Right forelimb (tissue), 1 donor: ENCODE results near the gene ROM1.
"Not testable (repeated sequence)": the region's sequence is repeated elsewhere in the genome, so short reads cannot be mapped to it uniquely, and the experiment has no call there.

Source experiments
- DNase-seq: peaks from one replicate; pipeline ENCODE4 v3.0.0-alpha.2; 2018

Gene ROM1

DNA sequence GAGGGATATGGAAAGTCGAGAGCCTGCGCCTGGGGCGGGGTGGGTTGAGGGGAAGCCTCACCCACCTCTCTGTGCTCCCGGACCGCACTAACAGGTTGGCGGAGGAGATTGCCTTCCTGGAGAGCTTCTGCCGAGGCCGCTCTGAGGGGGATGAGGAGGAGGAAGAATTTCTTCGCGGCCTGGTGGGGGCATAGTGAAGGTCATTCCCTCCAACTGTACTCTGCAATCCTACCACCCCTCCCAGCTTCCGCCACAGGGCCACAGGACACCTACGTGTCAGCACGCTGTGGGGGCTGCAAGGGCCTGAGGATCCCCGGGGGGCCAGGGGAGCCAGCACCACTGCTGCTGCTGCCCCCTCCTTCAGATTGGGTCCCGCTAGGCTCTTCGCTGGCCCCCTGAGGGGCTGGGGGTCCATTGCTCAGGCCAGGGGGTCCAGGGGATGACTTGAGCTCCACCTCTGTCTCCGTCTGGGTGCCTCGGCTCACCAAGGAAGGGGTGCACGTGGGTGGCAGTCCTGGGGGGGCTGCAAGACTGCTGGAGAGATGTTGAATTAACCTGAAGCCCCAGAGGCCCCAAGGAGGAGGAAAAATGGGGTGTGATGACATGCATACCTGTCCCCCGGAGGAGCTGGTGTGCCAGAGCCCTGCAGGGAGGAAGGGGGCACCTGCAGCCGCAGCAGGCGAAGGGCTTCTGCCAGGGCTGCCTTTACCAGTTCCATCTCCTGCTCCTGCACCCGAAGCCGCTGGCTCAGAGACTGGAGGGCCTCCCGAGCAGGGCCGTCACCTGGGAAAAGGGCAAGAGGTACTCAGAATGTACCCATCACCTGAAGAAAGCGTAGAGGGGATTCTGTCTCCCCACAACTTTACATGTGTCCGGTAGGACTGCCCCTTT, 2.0 kb upstream of the ROM1 start:
- DNase-seq: no peak

DNA sequence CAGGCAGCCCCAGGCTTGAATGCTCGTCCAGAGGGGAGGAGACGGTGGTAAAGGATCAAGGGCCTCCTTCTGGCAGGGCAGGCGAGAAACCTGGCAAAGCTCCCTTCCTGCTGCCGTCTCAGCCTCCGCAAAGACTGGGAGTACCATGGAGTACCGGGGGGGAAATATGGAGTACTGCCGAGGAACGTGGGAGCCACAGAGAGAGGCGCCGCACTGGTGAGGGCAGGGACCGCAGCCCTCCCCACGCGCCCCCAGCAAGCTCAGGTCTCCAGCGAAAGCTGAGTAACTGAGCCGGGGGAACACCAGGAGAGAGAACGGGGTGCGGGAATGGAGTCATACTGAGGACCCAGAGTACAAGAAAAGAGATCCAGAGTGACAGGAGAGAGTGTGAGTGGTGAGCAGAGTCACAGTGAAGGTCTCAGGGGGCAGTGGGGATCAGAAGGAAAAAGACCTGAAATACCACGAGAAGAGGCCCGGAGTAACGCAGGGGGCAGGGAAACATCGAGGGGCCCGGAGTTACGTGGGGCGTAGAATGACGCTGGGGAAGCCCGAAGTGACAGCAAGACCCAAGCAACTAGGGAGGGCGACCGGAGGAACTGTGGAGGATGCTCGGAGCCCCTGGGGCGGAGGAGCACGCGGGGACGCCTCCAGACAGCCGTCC, 1.2 kb upstream of the ROM1 start:
- DNase-seq: peak; percentile 83

- no peak for DNase-seq
Observed at GRCh38 chr11:62613291-62613778, 278 bp downstream of the ROM1 start.

GRCh38 chr11:62614275-62614674, 1.2 kb downstream of the ROM1 start:
- DNase-seq: no peak

- DNase-seq: no peak
Observed at GRCh38 chr11:62615521-62615920, 2.5 kb downstream of the ROM1 start.

DNA sequence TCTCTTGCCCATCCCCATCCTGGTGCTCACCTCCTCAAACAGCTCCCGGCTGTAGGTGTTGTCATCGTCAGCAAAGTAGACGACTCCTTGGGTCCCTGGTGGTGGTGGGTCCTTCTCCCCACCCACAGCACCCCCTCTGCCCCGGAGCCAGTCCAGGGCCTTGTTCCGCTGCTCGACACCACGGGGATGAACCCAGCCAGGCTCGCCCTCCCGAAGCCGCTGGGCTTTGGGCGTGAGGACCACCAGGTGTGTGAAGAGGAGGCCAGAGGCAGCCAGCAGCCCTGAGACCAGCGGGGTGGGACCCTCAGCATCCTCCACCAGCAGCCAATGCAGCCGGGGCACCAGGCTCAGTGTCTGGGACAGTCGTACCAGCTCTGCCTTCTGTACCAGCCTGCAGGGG, 3.9 kb downstream of the ROM1 start:
- not testable (repeated sequence) for DNase-seq

DNA sequence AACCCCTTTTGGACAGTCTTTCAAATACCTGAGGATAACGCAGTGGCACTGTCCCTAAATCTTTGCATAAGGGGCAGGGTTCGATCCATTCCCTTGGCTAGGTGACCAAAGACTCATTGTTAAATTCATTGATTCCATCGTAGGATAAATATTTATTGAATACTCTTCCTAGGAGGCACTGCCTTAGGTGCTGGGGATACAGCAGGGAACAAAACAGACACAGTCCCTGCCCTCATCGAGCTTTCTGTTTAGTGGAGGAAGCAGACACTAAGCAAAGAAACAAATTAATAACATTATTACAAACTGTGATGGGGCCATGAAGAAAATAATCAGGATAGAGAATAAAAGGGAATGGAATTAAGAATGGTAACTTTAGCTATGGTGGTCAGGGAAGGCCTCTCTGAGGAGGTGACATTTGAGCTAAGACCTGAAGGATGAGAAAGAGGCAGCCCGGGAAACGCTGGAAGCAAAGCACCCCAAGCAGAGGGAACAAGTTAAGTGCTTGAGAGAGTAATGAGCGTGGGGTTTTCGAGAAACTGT, 8.0 kb downstream of the ROM1 start:
- no peak for DNase-seq

DNA sequence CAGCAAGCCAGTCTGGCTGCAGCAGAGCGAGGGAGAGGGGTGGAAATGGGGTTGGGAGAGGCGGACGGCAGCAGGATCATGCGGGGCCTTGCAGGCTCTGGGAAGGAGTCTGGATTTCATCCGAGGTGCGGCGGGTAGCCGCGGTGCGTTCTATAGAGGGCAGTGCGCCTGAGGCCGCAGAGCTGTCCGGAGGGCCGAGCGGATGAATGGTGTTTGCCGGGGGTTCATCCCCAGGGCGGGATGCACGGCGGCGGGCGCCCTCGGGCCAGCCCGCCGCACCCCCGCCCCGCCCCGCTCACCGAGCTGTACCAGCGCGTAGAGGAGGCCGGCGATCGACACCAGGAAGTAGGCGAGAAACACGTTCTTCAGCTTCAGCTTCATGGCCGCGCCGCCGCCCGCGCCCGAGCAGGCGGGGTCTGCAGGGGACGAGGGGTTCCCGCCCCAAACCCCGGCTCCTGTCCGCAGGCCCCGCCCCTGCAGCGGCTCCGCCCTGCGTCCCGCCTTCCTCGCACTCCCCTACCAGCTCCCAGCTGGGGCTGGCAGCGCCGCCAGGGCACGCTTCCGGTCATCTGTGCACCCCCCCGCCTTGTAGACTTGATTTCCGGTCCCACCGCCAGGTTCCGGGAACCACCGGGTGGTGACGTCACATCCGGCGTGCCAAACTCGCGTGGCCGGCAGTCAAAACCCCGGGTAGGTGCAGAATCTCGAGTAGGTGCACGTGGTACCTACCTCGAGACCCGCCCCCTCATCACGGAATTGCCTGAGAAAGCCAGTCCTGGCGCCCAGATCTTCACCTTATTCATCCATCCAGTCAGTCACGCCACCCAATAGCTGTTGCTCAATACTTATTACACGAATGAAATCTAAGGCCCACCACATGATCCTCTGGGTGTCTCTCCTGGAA, 8.8 kb downstream of the ROM1 start, which contains the start of gene B3GAT3:
TSS of gene B3GAT3 (minus strand) at position 420 of the 904 bp plus-strand sequence. CDS start at position 381, 39 bp downstream.
- peak; percentile 97 for DNase-seq

- DNase-seq: no peak
Observed at GRCh38 chr11:62622476-62623089, 9.5 kb downstream of the ROM1 start.

DNA sequence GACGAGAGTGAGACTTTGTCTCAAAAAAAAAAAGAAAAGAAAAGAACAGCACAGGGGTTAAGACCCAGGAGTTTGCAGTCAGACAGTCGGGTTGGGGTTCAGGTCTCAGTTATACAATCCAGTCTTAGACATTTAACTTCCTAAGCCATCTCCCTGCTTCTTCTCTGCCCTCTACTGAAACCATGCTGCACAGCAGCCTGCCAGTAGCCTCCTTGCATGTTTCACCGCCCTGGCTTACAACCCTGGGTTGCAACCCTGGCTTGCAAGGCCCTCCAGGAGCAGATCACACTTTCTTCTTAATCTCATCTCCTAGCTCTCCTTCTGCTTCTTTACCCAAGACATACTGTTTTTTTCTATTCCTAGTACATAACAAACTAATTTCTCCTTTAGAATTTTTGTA, 14.7 kb downstream of the ROM1 start:
- no peak for DNase-seq

- DNase-seq: no peak
Observed at GRCh38 chr11:62632492-62632891, 19.4 kb downstream of the ROM1 start.

- no peak for DNase-seq
Observed at GRCh38 chr11:62644220-62644619, 31.2 kb downstream of the ROM1 start.

DNA sequence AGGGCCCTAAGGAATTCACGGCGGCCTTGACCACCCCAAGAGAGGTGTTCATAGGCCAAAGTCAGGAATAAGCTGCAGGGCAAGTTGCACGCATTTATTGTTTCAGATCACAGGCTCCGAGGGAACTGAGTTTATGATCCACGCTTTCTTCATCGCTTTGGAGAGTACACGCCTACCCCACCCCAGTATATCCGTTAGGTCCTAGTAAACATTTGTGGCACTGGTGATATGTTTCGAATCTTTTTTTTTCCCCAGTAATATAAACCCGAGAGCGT, 32.6 kb downstream of the ROM1 start:
- no peak for DNase-seq

DNA sequence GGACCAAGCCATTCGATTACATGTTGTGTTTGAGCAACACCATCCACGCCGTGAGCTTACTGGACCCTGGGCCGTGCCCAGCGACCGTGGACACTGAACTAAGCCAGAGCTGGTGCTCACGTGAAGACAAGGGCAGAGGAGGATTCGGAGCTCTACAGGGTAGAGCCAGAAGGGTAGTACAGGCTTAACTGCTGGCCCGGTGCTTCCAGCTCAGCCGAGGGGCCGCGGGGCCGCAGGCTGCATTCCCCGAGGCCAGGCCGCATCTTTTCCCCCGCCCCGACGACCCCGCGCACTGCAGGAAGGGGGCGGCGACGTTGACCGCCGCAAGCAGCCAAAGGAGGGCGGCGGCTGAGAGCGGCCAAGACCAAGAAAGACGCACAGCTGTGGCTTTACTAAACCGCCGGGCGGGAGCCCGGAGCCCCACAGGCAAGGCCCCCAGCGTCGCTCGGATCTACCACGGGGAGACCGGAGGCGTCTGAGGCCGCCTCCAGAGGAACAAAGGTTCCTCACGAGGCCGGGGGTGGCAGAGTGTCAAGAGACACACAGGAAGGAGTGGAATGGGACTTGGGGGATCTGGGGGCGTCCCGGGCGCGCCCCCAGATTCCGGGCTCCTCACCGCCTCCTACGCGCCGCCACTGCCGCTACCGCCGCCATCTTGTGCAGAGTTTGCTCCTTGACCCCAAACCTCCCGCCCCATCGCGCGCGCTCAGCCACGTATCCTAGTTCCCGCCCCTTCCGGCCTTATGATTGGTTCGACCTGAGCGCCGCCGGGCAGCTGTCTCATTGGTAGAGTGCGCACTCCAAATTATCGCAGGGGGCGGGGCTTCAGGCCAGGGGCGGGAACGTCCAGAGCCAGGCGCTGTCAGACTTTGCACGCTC, 33.1 kb downstream of the ROM1 start, which contains the start of gene GANAB:
TSS of gene GANAB (minus strand) at position 668 of the 879 bp plus-strand sequence. CDS start at position 654, 14 bp downstream.
- DNase-seq: peak; percentile 99

DNA sequence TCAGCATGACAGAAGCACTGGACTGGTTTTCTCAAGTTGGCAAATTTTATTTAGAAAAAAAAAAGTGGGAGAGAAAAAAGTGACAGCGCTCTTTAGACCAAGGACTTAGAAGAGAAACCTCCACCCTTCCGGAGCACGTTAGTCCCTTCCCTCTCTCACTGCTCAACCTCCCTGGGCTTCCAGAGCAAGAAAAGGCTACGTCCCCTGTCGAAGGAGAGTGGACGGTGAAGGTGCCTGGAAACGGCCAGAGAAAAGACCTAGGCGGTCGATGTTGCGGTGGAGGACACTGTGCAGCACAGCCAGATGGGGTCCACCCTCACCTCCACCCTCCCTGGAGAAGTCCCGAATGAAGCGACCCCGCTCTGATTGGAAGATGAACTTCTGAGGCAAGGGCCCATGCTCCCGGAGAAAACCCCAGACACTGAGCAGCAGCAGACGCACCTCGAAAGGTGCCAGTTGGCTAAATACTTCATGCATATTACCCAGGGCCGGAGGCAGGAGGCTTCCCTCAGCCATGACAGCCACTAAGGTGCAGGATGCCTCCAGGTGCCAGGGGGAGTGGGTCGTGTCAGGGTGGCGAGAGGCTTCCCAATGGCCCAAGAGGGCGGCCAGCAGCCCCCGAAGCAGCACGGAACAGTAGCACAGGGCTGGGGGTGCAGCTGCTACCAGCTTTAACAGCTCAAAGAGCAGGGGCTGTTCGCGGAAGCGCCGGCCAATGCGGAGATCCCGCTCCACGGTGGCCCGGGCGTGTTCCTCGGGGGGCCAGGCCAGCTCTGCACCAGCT, 34.0 kb downstream of the ROM1 start:
- no peak for DNase-seq

- DNase-seq: no peak
Observed at GRCh38 chr11:62647609-62648005, 34.5 kb downstream of the ROM1 start.

DNA sequence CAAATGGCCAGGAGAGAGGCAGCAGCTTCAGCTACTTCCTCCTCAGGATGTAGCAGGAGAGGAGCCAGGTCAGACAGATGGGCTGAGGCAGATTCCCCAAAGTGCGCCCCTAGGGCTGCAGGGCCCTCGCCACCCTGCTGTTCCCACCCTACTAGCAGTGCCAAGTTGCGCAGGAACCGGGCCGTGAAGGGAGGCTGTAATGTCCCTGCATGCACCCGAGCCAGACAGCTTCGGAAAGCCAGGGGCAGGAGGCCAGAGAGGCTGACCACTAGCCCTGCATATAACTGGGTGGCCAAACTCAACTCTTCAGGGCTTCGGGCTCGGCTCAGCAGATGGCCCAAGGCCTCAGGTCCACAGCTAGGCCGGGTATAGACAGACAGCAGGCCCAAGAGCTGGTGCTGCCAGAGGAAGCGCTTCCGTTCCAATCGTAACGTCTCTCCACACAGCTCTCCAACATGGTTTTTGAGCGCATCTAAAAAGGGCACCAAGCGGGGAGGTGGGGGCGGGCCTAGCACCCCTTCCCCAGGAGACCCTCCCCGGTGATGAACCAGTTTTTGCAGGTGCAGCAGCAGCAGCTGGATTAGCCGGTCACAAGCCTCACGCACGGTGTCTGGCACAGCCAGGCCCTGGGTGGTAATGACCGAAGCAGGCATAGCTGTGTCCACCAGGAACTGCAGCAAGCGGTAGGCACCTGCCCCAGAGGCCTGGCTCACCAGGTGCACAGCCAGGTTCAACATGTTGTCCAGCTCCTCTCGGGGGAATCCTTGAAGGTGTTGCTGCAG, 35.3 kb downstream of the ROM1 start:
- DNase-seq: no peak

DNA sequence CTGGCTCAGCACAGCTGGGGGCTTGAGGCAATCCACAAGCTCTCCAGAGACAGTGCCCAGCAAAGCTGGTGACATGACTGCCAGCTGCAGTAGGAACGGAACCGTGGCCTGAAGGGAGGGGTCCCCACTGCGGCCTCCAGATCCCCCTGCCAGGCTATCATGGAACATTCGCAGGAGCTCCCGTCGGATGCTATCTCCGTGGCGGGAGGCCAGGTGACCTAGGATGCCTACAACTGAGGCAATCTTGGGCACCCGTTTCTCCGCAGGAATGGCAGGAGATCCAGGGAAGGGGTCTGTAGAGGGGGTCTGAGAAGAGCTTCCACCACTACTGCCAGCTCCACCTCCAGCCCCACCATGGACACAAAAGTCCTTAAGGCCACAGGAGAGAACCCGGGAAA, 35.9 kb downstream of the ROM1 start:
- no peak for DNase-seq

DNA sequence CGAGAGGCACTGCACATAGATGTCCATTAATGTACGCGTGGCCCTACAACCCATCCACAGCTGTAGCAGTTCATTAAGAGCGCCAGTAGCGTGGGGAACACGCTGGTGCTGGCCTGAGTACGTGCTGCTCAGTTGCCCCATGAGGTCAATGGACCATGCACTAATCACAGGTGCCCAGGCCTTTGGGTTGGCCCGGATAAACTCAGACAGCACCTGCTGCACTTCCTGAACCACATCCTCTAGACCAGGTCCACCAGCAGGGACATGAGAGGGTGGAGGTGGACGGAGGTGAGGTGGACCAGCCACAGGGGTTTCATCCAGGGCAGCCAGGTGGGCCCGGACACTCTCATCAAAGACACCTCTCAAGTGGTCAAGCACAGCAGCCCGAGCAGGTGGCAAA, 36.4 kb downstream of the ROM1 start:
- DNase-seq: no peak

GRCh38 chr11:62650283-62650682, 37.2 kb downstream of the ROM1 start:
- not testable (repeated sequence) for DNase-seq
